CD14-positive monocyte (primary cell): Measurements from ENCODE around the gene PHF21B. TPM values are rescaled to one million over a fixed set of nuclear protein-coding genes. Genes with fewer than 3 reads are reported as not detected.
A peak's percentile ranks its signal among the peaks of the same experiment; 100 is the strongest.

Experiments used
- DNase-seq, 3 donors: peaks; one replicate each; pipeline ENCODE4 v3.0.0-alpha.2; 2011 to 2022
- H2AFZ ChIP-seq: 2 replicates; pipeline ENCODE4 v1.6.0; 2012; ENCODE audit warnings: mild to moderate bottlenecking, low read depth, low read length, inconsistent platforms; ENCODE audit not compliant: insufficient read depth, poor library complexity, severe bottlenecking
- H3K27ac ChIP-seq, 2 donors: 1 replicate in 1 of 2; 2 replicates in 1 of 2; pipeline ENCODE4 v1.5.1; 2012 to 2013; ENCODE audit warnings: low read length in 2 of 2, control low read depth in 1 of 2, inconsistent platforms in 1 of 2, low read depth in 1 of 2, mild to moderate bottlenecking in 1 of 2
- H3K27me3 ChIP-seq, 2 donors: one replicate each; pipeline versions ENCODE4 v1.6.0 to v1.6.1; 2011 to 2013; ENCODE audit warnings: low read length in 2 of 2; ENCODE audit not compliant: control insufficient read depth in 2 of 2, insufficient read depth in 2 of 2
- H3K36me3 ChIP-seq, 2 donors: replicated peaks in 1 of 2; 1 replicate in 1 of 2; 2 replicates in 1 of 2; pipeline versions ENCODE4 v1.5.1 to v1.6.1; 2012 to 2013; ENCODE audit warnings: low read length in 2 of 2, control low read depth in 1 of 2, inconsistent platforms in 1 of 2, mild to moderate bottlenecking in 1 of 2; ENCODE audit not compliant: insufficient read depth in 2 of 2, control insufficient read depth in 1 of 2
- H3K4me1 ChIP-seq, 2 donors: 1 replicate in 1 of 2; 2 replicates in 1 of 2; pipeline versions ENCODE4 v1.5.1 to v1.6.1; 2012 to 2013; ENCODE audit warnings: low read length in 2 of 2, control low read depth in 1 of 2, inconsistent platforms in 1 of 2, mild to moderate bottlenecking in 1 of 2, moderate library complexity in 1 of 2; ENCODE audit not compliant: insufficient read depth in 2 of 2, control insufficient read depth in 1 of 2
- H3K4me2 ChIP-seq: replicated peaks from 2 replicates; pipeline ENCODE3; 2012; ENCODE audit warnings: low read length, moderate library complexity, mild to moderate bottlenecking; ENCODE audit not compliant: poor library complexity, severe bottlenecking; ENCODE audit errors: extremely low read depth
- H3K4me3 ChIP-seq, 3 experiments: fragments of 200-600 bp in 1 of 3; sonication (generic) in 1 of 3; replicated peaks in 1 of 3; 1 replicate in 2 of 3; 2 replicates in 1 of 3; pipeline ENCODE4 v1.5.1; 2011 to 2013; ENCODE audit warnings: low read length in 3 of 3, mild to moderate bottlenecking in 3 of 3, control low read depth in 2 of 3, low read depth in 2 of 3, inconsistent platforms in 1 of 3, moderate library complexity in 1 of 3
- H3K79me2 ChIP-seq: 2 replicates; pipeline ENCODE4 v1.6.0; 2012; ENCODE audit warnings: mild to moderate bottlenecking, control low read depth, inconsistent platforms, low read length, moderate library complexity; ENCODE audit not compliant: insufficient read depth
- H3K9ac ChIP-seq: 2 replicates; pipeline ENCODE4 v1.6.0; 2017; ENCODE audit warnings: low read length, mild to moderate bottlenecking; ENCODE audit not compliant: insufficient read depth, poor library complexity, severe bottlenecking
- H3K9me3 ChIP-seq, 2 donors: replicated peaks in 1 of 2; 1 replicate in 1 of 2; 2 replicates in 1 of 2; pipeline versions ENCODE4 v1.5.1 to v1.6.1; 2012 to 2013; ENCODE audit warnings: low read length in 2 of 2, control low read depth in 1 of 2; ENCODE audit not compliant: control insufficient read depth in 1 of 2, insufficient read depth in 1 of 2
- H4K20me1 ChIP-seq: 2 replicates; pipeline ENCODE4 v1.6.0; 2012; ENCODE audit warnings: mild to moderate bottlenecking, low read length, control low read depth, moderate library complexity; ENCODE audit not compliant: insufficient read depth
- H3K27ac Mint-ChIP-seq, 7 donors: one replicate each; pipeline ENCODE4 v1.8.0; 2020; ENCODE audit warnings: mild to moderate bottlenecking in 7 of 7, mixed read lengths in 7 of 7, moderate library complexity in 6 of 7, inconsistent platforms in 2 of 7
- H3K27me3 Mint-ChIP-seq, 3 donors: one replicate each; pipeline ENCODE4 v1.8.0; 2021 to 2022; ENCODE audit warnings: low read depth in 3 of 3, mild to moderate bottlenecking in 3 of 3, mixed read lengths in 3 of 3, moderate library complexity in 3 of 3, inconsistent platforms in 1 of 3
- H3K36me3 Mint-ChIP-seq, 2 donors: one replicate each; pipeline ENCODE4 v1.8.0; 2020; ENCODE audit warnings: mixed read lengths in 2 of 2, inconsistent platforms in 1 of 2, mild to moderate bottlenecking in 1 of 2
- H3K4me1 Mint-ChIP-seq: one replicate; pipeline ENCODE4 v1.8.0; 2020; ENCODE audit warnings: mild to moderate bottlenecking, mixed read lengths
- H3K4me3 Mint-ChIP-seq, 2 donors: one replicate each; pipeline ENCODE4 v1.8.0; 2020; ENCODE audit warnings: mild to moderate bottlenecking in 2 of 2, mixed read lengths in 2 of 2, moderate library complexity in 1 of 2
- H3K9me3 Mint-ChIP-seq, 7 donors: one replicate each; pipeline ENCODE4 v1.8.0; 2020 to 2022; ENCODE audit warnings: mixed read lengths in 7 of 7, mild to moderate bottlenecking in 6 of 7, moderate library complexity in 6 of 7, inconsistent platforms in 2 of 7
- WGBS: methylation state at CpG from one replicate; pipeline ENCODE4 v1.1.5; 2013; ENCODE audit warnings: missing lambda C conversion rate; ENCODE audit not compliant: insufficient coverage; 5-methylcytosine and 5-hydroxymethylcytosine counted together
- intact Hi-C, 2 donors: fragments of 100-400 bp; cut with micrococcal nuclease; formaldehyde crosslinking; loops; one replicate each; pipeline versions ENCODE4 v1.15.0 to v1.15.1; 2023
- polyA minus RNA-seq: library from RNA; depleted of rRNA, polyadenylated mRNA; stranded (reverse); fragments of >200 nt; gene quantifications from 2 replicates; pipeline ENCODE4 v1.2.3, GENCODE V29; 2012
- polyA plus RNA-seq, 3 donors: library from polyadenylated mRNA; depleted of rRNA in 1 of 3; unstranded in 2 of 3; stranded (reverse) in 1 of 3; fragments of 300-500 nt in 2 of 3; fragments of >200 nt in 1 of 3; fragmentation: Illumina TruSeq in 2 of 3; gene quantifications; 1 replicate in 2 of 3; 2 replicates in 1 of 3; pipeline ENCODE4 v1.2.3, GENCODE V29; 2012 to 2021
- total RNA-seq, 12 experiments: library from RNA in 1 of 12; stranded (reverse) in 1 of 12; fragments of 120-200 nt in 1 of 12; gene quantifications; one replicate each; pipeline ENCODE4 v1.2.4 and lab custom pipeline; 2013 to 2026; ENCODE audit warnings: mixed read lengths in 6 of 12, inconsistent platforms in 1 of 12
- TF ChIP-seq, protein P1 (sequence below): fragments of 200-600 bp; IDR thresholded peaks from one replicate; pipeline ENCODE4 v1.8.0; 2022; ENCODE audit warnings: antibody characterized with exemption, mild to moderate bottlenecking

PHF21B gene
- not detected for total RNA-seq (2013)
- polyA plus RNA-seq (not detected), polyA minus RNA-seq (not detected in 2 replicates), total RNA-seq (lab: John Stamatoyannopoulos, UW) (0 to 1.9 (median 0) reads per million in 11 experiments)

DNA sequence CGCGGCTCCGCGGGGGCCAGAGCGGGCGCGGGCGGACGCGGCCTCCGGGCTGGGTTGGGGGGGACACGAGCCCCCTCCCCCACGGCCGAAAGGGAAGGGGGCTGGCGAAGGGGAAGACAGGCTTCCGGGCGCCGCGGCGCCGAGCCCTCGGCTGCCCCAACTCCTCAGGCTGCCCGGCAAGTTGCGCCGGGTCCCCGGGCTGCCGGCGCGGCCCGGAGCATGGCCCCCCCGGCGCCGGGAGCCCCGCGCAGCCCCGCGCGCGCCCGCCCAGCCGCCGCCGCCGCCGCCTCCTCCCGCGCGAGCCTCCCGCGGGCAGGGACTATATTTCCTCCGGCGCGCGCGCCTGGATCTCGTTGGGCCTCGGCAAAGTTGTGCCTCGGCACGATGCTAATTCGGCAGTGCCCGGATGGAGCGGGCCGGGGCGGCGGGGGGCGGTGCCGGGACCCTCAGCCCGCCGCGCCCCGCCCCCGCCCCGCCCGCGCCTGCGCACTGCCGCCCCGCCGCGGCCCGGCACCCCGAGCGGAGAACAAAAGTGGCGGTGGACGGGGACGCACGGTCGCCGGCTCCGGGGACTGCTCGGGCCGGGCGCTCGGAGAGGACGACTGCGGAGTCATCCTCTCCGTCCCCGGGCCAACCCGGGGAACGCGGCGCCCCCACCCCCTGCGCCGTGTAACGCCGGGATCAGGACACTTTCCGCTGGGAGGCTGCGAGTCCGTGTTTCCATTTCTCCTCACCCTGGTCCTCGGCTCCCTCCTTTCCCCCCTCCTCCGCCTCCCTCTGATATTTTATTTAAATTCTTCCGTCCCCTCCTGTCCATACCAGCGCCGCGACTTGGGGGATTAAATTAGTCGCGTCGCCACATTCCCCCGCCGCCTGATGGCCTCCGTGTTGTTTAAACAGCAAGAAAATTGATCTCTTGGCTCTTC, at the start of gene PHF21B:
Gene PHF21B (minus strand): TSS at position 400 of the 926 bp plus-strand sequence. CDS start 456 bp downstream, outside the sequence.
- Mint-ChIP-seq H3K27me3 (peaks cover 60 to 84% (median 71%) of the 10 kb centered on the region in 3 donors), H3K4me3 (peak within 1 kb of the TSS; percentile 72 to 89), H3K4me1 (peaks cover 10% of the 10 kb centered on the region), H3K36me3 (peaks cover 0 to 3% of the 10 kb centered on the region in 2 donors), H3K9me3 (peaks cover 0 to 17% (median 5%) of the 10 kb centered on the region in 7 donors), H3K27ac (no peak within 1 kb of the TSS)
- H3K36me3 ChIP-seq: no peaks in the 10 kb centered on the region
- H3K4me1 ChIP-seq: peaks cover 0 to 6% of the 10 kb centered on the region in 2 donors
- H3K27ac ChIP-seq: no peak within 1 kb of the TSS
- H4K20me1 ChIP-seq: no peaks in the 10 kb centered on the region
- H3K4me2 ChIP-seq: peak within 1 kb of the TSS; percentile 46
- H3K9ac ChIP-seq: no peak within 1 kb of the TSS
- TF ChIP-seq, protein P1, sequence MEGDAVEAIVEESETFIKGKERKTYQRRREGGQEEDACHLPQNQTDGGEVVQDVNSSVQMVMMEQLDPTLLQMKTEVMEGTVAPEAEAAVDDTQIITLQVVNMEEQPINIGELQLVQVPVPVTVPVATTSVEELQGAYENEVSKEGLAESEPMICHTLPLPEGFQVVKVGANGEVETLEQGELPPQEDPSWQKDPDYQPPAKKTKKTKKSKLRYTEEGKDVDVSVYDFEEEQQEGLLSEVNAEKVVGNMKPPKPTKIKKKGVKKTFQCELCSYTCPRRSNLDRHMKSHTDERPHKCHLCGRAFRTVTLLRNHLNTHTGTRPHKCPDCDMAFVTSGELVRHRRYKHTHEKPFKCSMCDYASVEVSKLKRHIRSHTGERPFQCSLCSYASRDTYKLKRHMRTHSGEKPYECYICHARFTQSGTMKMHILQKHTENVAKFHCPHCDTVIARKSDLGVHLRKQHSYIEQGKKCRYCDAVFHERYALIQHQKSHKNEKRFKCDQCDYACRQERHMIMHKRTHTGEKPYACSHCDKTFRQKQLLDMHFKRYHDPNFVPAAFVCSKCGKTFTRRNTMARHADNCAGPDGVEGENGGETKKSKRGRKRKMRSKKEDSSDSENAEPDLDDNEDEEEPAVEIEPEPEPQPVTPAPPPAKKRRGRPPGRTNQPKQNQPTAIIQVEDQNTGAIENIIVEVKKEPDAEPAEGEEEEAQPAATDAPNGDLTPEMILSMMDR: no peak
- intact Hi-C loops: no loop called here
- H3K27me3 ChIP-seq: peaks cover 44 to 66% of the 10 kb centered on the region in 2 donors
- no peak within 1 kb of the TSS for H3K4me3 ChIP-seq
- peaks cover 0 to 28% of the 10 kb centered on the region in 2 donors for H3K9me3 ChIP-seq
- WGBS: under 1% methylated on average over 116 of the region's 121 CpGs
- H2AFZ ChIP-seq: peak within 1 kb of the TSS; percentile 46
- no peaks in the 10 kb centered on the region for H3K79me2 ChIP-seq
- no peak for DNase-seq

DNA sequence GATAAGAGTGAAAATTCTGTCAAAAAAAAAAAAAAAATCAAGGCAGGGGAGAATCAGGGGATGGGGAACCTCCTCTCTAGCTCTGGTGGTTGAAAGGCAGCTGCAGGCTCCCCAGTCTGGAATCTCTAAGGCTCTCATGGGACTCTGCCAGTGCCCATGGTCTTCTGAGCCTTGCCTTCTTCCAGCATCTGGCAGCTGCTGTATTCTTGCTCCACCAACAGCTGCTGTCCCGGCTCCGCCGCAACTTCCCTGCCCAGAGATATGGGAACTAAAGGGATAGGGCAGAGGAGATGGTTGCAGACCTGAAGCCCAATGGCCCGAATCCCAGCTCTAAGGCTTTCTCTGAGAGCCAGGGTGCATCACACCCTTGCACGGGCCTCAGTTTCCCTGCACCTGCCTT, 49.5 kb upstream of the PHF21B start:
- Histone ChIP-seq H3K4me1 (no peaks in the 10 kb centered on the region), H3K27ac (no peak overlapping the region), H3K4me3 (no peak overlapping the region), H4K20me1 (no peaks in the 10 kb centered on the region), H3K36me3 (no peaks in the 10 kb centered on the region), H2AFZ (no peak overlapping the region), H3K4me2 (no peak overlapping the region), H3K9me3 (no peaks in the 10 kb centered on the region), H3K27me3 (no peaks in the 10 kb centered on the region), H3K79me2 (no peaks in the 10 kb centered on the region), H3K9ac (no peak overlapping the region)
- intact Hi-C loops: no loop called here
- peaks cover 0 to 5% (median 0%) of the 10 kb centered on the region in 7 donors for H3K9me3 Mint-ChIP-seq
- DNase-seq: no peak
- peak overlapping the region in 1 of 2 donors; percentile 24 for H3K4me3 Mint-ChIP-seq
- TF ChIP-seq, protein P1: no peak
- WGBS: 75% methylated on average over 4 of the region's 5 CpGs
- H3K36me3 Mint-ChIP-seq: no peaks in the 10 kb centered on the region
- peaks cover 5 to 13% (median 6%) of the 10 kb centered on the region in 3 donors for H3K27me3 Mint-ChIP-seq
- no peak overlapping the region for H3K27ac Mint-ChIP-seq
- no peaks in the 10 kb centered on the region for H3K4me1 Mint-ChIP-seq
